ENCODE measurements around the gene MAP4K3. TPM values are rescaled to one million over a fixed set of nuclear protein-coding genes. Genes with fewer than 3 reads are reported as not detected.

MAP4K3 gene
- total RNA-seq, 1 experiment from 2014 or later, result 21.4 TPM

DNA sequence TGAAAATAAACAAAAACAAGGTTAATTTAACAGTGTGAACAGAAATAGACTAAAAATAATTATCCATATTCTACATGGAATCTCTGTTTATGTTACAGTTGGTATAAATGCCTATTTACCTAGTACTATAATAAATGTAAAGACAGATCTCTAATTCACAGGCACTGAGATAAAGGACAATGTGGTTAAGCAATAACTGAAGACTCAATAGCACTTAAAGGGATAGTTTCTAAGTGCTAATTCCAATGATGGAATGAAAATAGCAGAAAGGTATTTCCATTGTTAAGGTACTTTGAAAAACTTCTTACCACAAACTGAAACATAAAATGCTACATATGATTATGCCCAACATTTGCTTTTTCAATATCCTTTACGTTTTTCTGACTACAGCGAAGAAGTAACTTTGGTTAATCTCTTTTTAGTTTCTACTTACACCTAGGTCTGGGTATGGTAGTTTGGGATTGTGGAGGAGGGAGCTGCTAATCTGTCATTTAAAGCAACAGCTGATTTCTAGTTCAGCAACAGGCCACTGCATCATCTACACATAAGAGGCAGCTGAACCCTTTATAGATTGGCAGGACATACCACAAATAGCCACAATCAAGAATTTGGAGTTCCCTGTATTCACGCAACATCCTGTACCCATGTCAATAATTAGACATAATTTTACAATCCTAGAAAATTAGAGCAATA lies 27.2 kb downstream of the MAP4K3 start:
- no TSS peak for BruUV-seq (replicated peaks)
- peaks cover 4% of the 10 kb centered on the region; the same call in 1 of the 2 replicates for H4K20me1 ChIP-seq (ENCODE audit: insufficient read depth)
- no peaks in the 10 kb centered on the region for H3K9me3 ChIP-seq (ENCODE audit: control insufficient read depth in 1 of 2, insufficient read depth in 1 of 2, low read depth in 1 of 2, low read length in 2 of 2)
- H3K4me1 ChIP-seq (ENCODE audit: control insufficient read depth in 1 of 2, insufficient read depth in 2 of 2, low read length in 2 of 2), result peaks cover 3 to 35% of the 10 kb centered on the region in 2 experiments; a peak in 3 of 4 replicates
- no peak overlapping the region for H3K4me3 ChIP-seq (replicated peaks in 1 of 2; ENCODE audit: low read depth in 1 of 2, low read length in 2 of 2)
- H3K27ac ChIP-seq (ENCODE audit: low read depth, low read length), result no peak overlapping the region
- H3K27me3 ChIP-seq (ENCODE audit: insufficient read depth, low read length), result no peaks in the 10 kb centered on the region
- no peak for TF ChIP-seq EGR1 (IDR thresholded peaks at IDR 0.05; ENCODE audit: low read depth)
- TF ChIP-seq POLR2A (IDR thresholded peaks at IDR 0.05; ENCODE audit: borderline replicate concordance, extremely low read depth, insufficient read depth, insufficient read length), result no peak
- TF ChIP-seq, protein P1, sequence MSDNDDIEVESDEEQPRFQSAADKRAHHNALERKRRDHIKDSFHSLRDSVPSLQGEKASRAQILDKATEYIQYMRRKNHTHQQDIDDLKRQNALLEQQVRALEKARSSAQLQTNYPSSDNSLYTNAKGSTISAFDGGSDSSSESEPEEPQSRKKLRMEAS (IDR thresholded peaks at IDR 0.05), result no peak
- TF ChIP-seq CBX3 (IDR thresholded peaks at IDR 0.05; ENCODE audit: low read depth), result no peak
- no peak for TF ChIP-seq TCF7L2 (IDR thresholded peaks at IDR 0.05; ENCODE audit: borderline replicate concordance, extremely low read depth, insufficient read depth, insufficient read length)
- no peak for TF ChIP-seq ELF1 (IDR thresholded peaks at IDR 0.05; ENCODE audit: borderline replicate concordance, low read depth)
- no peak for TF ChIP-seq EZH2 (IDR thresholded peaks at IDR 0.05)
- no peak for TF ChIP-seq ZFX (IDR thresholded peaks at IDR 0.05)
- no peak for TF ChIP-seq EZH2phosphoT487 (IDR thresholded peaks at IDR 0.05; ENCODE audit: borderline replicate concordance)
- TF ChIP-seq, protein P2, sequence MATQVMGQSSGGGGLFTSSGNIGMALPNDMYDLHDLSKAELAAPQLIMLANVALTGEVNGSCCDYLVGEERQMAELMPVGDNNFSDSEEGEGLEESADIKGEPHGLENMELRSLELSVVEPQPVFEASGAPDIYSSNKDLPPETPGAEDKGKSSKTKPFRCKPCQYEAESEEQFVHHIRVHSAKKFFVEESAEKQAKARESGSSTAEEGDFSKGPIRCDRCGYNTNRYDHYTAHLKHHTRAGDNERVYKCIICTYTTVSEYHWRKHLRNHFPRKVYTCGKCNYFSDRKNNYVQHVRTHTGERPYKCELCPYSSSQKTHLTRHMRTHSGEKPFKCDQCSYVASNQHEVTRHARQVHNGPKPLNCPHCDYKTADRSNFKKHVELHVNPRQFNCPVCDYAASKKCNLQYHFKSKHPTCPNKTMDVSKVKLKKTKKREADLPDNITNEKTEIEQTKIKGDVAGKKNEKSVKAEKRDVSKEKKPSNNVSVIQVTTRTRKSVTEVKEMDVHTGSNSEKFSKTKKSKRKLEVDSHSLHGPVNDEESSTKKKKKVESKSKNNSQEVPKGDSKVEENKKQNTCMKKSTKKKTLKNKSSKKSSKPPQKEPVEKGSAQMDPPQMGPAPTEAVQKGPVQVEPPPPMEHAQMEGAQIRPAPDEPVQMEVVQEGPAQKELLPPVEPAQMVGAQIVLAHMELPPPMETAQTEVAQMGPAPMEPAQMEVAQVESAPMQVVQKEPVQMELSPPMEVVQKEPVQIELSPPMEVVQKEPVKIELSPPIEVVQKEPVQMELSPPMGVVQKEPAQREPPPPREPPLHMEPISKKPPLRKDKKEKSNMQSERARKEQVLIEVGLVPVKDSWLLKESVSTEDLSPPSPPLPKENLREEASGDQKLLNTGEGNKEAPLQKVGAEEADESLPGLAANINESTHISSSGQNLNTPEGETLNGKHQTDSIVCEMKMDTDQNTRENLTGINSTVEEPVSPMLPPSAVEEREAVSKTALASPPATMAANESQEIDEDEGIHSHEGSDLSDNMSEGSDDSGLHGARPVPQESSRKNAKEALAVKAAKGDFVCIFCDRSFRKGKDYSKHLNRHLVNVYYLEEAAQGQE (IDR thresholded peaks at IDR 0.05; ENCODE audit: low read depth), result no peak
- TF ChIP-seq, protein P3, sequence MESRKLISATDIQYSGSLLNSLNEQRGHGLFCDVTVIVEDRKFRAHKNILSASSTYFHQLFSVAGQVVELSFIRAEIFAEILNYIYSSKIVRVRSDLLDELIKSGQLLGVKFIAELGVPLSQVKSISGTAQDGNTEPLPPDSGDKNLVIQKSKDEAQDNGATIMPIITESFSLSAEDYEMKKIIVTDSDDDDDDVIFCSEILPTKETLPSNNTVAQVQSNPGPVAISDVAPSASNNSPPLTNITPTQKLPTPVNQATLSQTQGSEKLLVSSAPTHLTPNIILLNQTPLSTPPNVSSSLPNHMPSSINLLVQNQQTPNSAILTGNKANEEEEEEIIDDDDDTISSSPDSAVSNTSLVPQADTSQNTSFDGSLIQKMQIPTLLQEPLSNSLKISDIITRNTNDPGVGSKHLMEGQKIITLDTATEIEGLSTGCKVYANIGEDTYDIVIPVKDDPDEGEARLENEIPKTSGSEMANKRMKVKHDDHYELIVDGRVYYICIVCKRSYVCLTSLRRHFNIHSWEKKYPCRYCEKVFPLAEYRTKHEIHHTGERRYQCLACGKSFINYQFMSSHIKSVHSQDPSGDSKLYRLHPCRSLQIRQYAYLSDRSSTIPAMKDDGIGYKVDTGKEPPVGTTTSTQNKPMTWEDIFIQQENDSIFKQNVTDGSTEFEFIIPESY (IDR thresholded peaks at IDR 0.05; ENCODE audit: extremely low read depth, insufficient replicate concordance, low read length), result no peak
- no peak for TF ChIP-seq SP1 (IDR thresholded peaks at IDR 0.05; ENCODE audit: low read depth)
- TF ChIP-seq, protein P4, sequence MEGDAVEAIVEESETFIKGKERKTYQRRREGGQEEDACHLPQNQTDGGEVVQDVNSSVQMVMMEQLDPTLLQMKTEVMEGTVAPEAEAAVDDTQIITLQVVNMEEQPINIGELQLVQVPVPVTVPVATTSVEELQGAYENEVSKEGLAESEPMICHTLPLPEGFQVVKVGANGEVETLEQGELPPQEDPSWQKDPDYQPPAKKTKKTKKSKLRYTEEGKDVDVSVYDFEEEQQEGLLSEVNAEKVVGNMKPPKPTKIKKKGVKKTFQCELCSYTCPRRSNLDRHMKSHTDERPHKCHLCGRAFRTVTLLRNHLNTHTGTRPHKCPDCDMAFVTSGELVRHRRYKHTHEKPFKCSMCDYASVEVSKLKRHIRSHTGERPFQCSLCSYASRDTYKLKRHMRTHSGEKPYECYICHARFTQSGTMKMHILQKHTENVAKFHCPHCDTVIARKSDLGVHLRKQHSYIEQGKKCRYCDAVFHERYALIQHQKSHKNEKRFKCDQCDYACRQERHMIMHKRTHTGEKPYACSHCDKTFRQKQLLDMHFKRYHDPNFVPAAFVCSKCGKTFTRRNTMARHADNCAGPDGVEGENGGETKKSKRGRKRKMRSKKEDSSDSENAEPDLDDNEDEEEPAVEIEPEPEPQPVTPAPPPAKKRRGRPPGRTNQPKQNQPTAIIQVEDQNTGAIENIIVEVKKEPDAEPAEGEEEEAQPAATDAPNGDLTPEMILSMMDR (IDR thresholded peaks at IDR 0.05 in 2 of 3, conservative IDR thresholded peaks at IDR 0.05 in 1 of 3; ENCODE audit: borderline replicate concordance in 1 of 3, insufficient read depth in 1 of 3, low read depth in 2 of 3, low read length in 2 of 3), result no peak
- TF ChIP-seq RAD21 (IDR thresholded peaks at IDR 0.05; ENCODE audit: low read depth), result no peak
- no peak for TF ChIP-seq ZNF274 (IDR thresholded peaks at IDR 0.05; ENCODE audit: low read depth, low read length)
- TF ChIP-seq SRF (IDR thresholded peaks at IDR 0.05; ENCODE audit: low read depth), result no peak
- no peak overlapping the region for H3K4me2 ChIP-seq (ENCODE audit: low read length)
- DNase-seq (ENCODE audit: low read depth, low spot score), result no peak
- peaks cover 93% of the 10 kb centered on the region for H3K79me2 ChIP-seq (ENCODE audit: insufficient read depth, low read length)
- no peak for ATAC-seq
- H3K36me3 ChIP-seq (ENCODE audit: control insufficient read depth in 1 of 2, insufficient read depth in 2 of 2, low read length in 2 of 2), result no peaks in the 10 kb centered on the region
- H2AFZ ChIP-seq (ENCODE audit: low read depth, low read length, poor library complexity, severe bottlenecking), result no peak overlapping the region
- ChIA-PET RAD21 (ENCODE audit: low non-redundant PET in 1 of 2, low total read pairs in 2 of 2, uncharacterized antibody in 2 of 2, unreplicated experiment in 2 of 2) (no interaction called here), POLR2A (no interaction called here), CTCF (interaction anchor here (0.9 kb wide), 1 partner anchor 30 kb away, joined by 3 read pairs; no protein-coding TSS in a partner anchor)
- no peaks in the 10 kb centered on the region for H3K9me2 ChIP-seq (ENCODE audit: insufficient read depth)
- intact Hi-C loops (cut with micrococcal nuclease), result no loop called here
- H3K9ac ChIP-seq (ENCODE audit: low read length), result no peak overlapping the region
